Measurements from ENCODE around the gene INTS11. TPM values are rescaled to one million over a fixed set of nuclear protein-coding genes. Genes with fewer than 3 reads are reported as not detected.

INTS11 gene
- total and polyA plus RNA-seq, 9 of the 15 experiments (the other 6 are each of a cell fraction or from before 2014, with no cell fraction given) = 3.6 to 183 (median 110) TPM

DNA sequence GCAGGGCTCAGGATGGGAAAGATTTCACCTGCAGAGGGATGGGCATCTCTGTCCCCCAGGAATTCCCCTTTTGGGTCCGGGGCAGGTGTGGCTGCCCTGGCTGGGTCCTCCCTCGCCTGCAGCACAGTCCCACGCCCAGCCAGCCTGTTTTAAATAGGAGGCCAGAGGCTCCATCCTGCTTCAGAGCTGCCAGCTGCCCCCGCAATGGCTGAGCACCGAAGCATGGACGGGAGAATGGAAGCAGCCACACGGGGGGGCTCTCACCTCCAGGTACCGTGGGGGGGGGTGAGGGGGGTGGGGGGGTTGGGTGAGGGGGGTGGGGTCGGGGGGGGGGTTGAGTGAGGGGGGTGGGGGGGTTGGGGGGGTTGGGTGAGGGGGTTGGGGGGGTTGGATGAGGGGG is 40.6 kb downstream of the INTS11 start (continued):
- TF ChIP-seq, protein P1, sequence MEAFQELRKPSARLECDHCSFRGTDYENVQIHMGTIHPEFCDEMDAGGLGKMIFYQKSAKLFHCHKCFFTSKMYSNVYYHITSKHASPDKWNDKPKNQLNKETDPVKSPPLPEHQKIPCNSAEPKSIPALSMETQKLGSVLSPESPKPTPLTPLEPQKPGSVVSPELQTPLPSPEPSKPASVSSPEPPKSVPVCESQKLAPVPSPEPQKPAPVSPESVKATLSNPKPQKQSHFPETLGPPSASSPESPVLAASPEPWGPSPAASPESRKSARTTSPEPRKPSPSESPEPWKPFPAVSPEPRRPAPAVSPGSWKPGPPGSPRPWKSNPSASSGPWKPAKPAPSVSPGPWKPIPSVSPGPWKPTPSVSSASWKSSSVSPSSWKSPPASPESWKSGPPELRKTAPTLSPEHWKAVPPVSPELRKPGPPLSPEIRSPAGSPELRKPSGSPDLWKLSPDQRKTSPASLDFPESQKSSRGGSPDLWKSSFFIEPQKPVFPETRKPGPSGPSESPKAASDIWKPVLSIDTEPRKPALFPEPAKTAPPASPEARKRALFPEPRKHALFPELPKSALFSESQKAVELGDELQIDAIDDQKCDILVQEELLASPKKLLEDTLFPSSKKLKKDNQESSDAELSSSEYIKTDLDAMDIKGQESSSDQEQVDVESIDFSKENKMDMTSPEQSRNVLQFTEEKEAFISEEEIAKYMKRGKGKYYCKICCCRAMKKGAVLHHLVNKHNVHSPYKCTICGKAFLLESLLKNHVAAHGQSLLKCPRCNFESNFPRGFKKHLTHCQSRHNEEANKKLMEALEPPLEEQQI (IDR thresholded peaks at IDR 0.05) = no peak
- TF ChIP-seq SMAD2 (IDR thresholded peaks at IDR 0.05; ENCODE audit: low read depth, low read length) (no peak), LCOR (CRISPR knock-in tag; IDR thresholded peaks at IDR 0.05) (no peak), PYGO2 (tag; IDR thresholded peaks at IDR 0.05) (no peak), NFRKB (IDR thresholded peaks at IDR 0.05; ENCODE audit: low read depth) (no peak), KLF6 (CRISPR knock-in tag; IDR thresholded peaks at IDR 0.05; ENCODE audit: borderline replicate concordance) (no peak), ZSCAN32 (CRISPR knock-in tag; IDR thresholded peaks at IDR 0.05) (no peak), ZNF224 (CRISPR knock-in tag; IDR thresholded peaks at IDR 0.05) (no peak), PRPF4 (IDR thresholded peaks at IDR 0.05; ENCODE audit: insufficient read depth, low read depth, low read length, poor library complexity, severe bottlenecking) (no peak), FOXK2 (conservative IDR thresholded peaks at IDR 0.05 in 1 of 2, IDR thresholded peaks at IDR 0.05 in 1 of 2; ENCODE audit: low read depth in 2 of 2) (no peak), CTBP1 (IDR thresholded peaks at IDR 0.05; ENCODE audit: borderline replicate concordance) (no peak), C11orf30 (IDR thresholded peaks at IDR 0.05; ENCODE audit: low read depth) (no peak)
- TF ChIP-seq, protein P2, sequence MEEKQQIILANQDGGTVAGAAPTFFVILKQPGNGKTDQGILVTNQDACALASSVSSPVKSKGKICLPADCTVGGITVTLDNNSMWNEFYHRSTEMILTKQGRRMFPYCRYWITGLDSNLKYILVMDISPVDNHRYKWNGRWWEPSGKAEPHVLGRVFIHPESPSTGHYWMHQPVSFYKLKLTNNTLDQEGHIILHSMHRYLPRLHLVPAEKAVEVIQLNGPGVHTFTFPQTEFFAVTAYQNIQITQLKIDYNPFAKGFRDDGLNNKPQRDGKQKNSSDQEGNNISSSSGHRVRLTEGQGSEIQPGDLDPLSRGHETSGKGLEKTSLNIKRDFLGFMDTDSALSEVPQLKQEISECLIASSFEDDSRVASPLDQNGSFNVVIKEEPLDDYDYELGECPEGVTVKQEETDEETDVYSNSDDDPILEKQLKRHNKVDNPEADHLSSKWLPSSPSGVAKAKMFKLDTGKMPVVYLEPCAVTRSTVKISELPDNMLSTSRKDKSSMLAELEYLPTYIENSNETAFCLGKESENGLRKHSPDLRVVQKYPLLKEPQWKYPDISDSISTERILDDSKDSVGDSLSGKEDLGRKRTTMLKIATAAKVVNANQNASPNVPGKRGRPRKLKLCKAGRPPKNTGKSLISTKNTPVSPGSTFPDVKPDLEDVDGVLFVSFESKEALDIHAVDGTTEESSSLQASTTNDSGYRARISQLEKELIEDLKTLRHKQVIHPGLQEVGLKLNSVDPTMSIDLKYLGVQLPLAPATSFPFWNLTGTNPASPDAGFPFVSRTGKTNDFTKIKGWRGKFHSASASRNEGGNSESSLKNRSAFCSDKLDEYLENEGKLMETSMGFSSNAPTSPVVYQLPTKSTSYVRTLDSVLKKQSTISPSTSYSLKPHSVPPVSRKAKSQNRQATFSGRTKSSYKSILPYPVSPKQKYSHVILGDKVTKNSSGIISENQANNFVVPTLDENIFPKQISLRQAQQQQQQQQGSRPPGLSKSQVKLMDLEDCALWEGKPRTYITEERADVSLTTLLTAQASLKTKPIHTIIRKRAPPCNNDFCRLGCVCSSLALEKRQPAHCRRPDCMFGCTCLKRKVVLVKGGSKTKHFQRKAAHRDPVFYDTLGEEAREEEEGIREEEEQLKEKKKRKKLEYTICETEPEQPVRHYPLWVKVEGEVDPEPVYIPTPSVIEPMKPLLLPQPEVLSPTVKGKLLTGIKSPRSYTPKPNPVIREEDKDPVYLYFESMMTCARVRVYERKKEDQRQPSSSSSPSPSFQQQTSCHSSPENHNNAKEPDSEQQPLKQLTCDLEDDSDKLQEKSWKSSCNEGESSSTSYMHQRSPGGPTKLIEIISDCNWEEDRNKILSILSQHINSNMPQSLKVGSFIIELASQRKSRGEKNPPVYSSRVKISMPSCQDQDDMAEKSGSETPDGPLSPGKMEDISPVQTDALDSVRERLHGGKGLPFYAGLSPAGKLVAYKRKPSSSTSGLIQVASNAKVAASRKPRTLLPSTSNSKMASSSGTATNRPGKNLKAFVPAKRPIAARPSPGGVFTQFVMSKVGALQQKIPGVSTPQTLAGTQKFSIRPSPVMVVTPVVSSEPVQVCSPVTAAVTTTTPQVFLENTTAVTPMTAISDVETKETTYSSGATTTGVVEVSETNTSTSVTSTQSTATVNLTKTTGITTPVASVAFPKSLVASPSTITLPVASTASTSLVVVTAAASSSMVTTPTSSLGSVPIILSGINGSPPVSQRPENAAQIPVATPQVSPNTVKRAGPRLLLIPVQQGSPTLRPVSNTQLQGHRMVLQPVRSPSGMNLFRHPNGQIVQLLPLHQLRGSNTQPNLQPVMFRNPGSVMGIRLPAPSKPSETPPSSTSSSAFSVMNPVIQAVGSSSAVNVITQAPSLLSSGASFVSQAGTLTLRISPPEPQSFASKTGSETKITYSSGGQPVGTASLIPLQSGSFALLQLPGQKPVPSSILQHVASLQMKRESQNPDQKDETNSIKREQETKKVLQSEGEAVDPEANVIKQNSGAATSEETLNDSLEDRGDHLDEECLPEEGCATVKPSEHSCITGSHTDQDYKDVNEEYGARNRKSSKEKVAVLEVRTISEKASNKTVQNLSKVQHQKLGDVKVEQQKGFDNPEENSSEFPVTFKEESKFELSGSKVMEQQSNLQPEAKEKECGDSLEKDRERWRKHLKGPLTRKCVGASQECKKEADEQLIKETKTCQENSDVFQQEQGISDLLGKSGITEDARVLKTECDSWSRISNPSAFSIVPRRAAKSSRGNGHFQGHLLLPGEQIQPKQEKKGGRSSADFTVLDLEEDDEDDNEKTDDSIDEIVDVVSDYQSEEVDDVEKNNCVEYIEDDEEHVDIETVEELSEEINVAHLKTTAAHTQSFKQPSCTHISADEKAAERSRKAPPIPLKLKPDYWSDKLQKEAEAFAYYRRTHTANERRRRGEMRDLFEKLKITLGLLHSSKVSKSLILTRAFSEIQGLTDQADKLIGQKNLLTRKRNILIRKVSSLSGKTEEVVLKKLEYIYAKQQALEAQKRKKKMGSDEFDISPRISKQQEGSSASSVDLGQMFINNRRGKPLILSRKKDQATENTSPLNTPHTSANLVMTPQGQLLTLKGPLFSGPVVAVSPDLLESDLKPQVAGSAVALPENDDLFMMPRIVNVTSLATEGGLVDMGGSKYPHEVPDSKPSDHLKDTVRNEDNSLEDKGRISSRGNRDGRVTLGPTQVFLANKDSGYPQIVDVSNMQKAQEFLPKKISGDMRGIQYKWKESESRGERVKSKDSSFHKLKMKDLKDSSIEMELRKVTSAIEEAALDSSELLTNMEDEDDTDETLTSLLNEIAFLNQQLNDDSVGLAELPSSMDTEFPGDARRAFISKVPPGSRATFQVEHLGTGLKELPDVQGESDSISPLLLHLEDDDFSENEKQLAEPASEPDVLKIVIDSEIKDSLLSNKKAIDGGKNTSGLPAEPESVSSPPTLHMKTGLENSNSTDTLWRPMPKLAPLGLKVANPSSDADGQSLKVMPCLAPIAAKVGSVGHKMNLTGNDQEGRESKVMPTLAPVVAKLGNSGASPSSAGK (IDR thresholded peaks at IDR 0.05) = no peak

Data from K562 (cell line).